GM12865 (cell line): ENCODE results near the gene APOBEC3A.
"Not testable (repeated sequence)": the region's sequence is repeated elsewhere in the genome, so short reads cannot be mapped to it uniquely, and the experiment has no call there.

Experiments
- DNase-seq: peaks from one replicate; pipeline ENCODE4 v3.0.0; 2010; ENCODE audit warnings: low read depth
- H3K4me3 ChIP-seq: 2 replicates; pipeline ENCODE4 v1.5.1; 2011; ENCODE audit warnings: mild to moderate bottlenecking, low read depth, low read length, control low read depth
- TF ChIP-seq, protein P1 (sequence below): IDR thresholded peaks from 2 replicates; pipeline ENCODE4 v1.5.1; 2011; ENCODE audit warnings: low read length, control low read depth, low read depth, inconsistent platforms; ENCODE audit not compliant: insufficient read depth; ENCODE audit errors: missing control alignments

APOBEC3A gene

DNA sequence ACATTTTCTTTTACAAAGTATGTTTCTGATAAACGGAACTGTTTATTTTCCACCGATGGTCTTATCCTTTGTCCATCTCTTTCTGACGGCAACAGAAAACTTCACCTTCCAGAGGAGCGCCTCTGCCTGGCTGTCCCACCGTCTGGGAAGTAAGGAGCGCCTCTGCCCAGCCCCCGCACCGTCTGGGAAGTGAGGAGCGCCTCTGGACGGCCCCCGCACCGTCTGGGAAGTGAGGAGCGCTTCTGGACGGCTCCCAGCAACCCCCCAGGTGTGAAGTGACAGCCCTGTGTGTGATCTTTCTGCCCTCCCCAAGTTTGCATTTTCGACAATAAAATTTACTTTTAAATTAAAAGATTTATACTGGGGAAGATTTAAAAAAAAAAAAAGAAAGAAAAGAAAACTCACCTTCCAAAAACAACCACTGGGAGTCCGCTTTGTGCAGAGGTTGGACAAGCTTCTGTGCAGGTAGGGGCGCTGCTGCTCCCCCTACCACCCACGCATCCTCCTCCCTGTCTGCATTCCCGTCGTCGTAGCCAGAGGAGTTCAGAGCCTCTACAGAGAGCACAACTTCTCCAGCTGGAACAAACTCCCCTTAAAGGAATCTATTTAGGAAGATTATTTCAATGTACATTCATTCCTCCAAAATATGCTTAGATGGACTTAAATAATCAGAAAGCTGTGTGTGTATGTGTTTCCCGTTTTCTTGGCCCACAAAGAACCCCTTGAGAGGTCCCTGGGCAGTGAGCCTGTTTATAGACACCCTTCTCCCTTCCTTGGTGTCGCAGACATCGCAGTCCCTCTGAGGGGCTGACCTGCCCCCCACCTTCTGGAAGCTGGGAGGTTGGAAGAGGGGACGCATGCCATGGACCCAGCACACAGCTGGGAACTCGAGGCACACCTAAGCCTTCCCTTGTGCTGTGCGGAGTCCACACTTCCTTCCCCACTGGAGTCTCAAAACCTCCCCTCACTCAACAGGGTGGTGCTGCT is 23.9 kb downstream of the APOBEC3A start:
- H3K4me3 ChIP-seq, result peak overlapping the region; percentile 72
- TF ChIP-seq, protein P1, sequence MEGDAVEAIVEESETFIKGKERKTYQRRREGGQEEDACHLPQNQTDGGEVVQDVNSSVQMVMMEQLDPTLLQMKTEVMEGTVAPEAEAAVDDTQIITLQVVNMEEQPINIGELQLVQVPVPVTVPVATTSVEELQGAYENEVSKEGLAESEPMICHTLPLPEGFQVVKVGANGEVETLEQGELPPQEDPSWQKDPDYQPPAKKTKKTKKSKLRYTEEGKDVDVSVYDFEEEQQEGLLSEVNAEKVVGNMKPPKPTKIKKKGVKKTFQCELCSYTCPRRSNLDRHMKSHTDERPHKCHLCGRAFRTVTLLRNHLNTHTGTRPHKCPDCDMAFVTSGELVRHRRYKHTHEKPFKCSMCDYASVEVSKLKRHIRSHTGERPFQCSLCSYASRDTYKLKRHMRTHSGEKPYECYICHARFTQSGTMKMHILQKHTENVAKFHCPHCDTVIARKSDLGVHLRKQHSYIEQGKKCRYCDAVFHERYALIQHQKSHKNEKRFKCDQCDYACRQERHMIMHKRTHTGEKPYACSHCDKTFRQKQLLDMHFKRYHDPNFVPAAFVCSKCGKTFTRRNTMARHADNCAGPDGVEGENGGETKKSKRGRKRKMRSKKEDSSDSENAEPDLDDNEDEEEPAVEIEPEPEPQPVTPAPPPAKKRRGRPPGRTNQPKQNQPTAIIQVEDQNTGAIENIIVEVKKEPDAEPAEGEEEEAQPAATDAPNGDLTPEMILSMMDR, result peak; percentile 32
- peak; percentile 39 for DNase-seq

DNA sequence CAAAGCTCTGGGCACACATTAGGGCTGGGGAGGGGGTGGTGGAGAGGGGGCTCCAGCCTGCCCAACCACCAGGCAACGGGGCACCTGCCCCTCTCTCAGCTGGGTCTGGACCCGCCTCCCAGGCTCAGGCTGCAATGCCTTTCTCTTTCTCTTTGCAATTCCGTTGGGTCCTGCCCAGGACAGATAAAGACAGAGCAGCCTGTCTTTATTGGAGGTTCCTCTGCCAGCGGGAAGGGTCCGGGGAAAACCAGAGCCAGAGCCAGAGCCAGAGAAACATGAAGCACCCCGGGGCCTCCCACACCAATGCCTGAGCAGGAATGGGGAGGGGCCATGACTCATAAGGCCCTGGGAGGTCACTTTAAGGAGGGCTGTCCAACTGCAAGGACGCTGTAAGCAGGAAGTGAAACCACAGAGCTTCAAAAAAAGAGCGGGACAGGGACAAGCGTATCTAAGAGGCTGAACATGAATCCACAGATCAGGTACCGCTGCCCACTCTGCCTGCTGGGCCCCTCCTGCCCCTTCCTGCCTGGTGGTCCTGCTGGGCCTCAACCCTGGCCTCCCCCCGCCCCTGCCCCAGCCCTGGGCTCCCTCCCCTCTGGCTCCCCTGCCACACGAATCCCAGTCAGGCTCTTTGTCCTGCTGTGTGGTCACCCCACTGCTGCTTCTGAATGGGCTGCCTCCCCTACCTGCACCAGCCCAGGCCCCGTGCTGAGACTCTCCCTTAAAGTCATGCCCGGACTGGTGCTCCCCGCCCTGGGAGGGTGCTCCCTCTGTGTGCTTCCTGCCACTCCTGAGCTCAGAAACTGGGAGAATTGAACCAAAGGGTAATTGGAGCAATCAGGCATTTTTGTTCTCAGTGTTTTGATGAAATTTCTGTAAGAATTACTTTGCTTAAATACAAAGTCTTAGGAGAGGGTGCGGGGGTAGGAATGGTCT is 24.9 kb downstream of the APOBEC3A start, which contains the start of gene APOBEC3B:
Gene APOBEC3B (plus strand): TSS at position 356 of the 936 bp plus-strand sequence. CDS start 107 bp downstream, at position 463.
- DNase-seq, result peak; percentile 96
- TF ChIP-seq, protein P1, result no peak
- peak within 1 kb of the TSS; percentile 72 for H3K4me3 ChIP-seq

DNA sequence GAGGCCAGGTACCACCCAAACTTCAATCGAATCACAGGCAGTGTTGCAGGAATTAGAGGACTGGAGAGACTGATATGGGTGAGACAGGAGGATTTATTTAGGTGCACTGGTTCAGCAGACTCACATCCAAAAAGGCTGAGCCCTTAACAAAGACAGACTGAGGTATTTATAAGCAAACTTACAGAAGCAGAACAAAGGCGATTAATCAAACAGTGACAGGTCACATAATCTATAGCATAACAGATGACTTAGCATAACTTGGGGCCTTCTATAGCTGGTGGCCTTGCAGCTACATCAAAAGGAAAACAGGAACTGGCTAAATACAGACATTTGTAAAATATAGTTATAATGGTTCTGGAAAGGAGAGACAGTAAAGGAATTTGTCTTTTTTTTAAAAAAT is 26.8 kb downstream of the APOBEC3A start:
- H3K4me3 ChIP-seq, result no peak overlapping the region
- TF ChIP-seq, protein P1, result no peak
- DNase-seq, result peak; percentile 48

DNA sequence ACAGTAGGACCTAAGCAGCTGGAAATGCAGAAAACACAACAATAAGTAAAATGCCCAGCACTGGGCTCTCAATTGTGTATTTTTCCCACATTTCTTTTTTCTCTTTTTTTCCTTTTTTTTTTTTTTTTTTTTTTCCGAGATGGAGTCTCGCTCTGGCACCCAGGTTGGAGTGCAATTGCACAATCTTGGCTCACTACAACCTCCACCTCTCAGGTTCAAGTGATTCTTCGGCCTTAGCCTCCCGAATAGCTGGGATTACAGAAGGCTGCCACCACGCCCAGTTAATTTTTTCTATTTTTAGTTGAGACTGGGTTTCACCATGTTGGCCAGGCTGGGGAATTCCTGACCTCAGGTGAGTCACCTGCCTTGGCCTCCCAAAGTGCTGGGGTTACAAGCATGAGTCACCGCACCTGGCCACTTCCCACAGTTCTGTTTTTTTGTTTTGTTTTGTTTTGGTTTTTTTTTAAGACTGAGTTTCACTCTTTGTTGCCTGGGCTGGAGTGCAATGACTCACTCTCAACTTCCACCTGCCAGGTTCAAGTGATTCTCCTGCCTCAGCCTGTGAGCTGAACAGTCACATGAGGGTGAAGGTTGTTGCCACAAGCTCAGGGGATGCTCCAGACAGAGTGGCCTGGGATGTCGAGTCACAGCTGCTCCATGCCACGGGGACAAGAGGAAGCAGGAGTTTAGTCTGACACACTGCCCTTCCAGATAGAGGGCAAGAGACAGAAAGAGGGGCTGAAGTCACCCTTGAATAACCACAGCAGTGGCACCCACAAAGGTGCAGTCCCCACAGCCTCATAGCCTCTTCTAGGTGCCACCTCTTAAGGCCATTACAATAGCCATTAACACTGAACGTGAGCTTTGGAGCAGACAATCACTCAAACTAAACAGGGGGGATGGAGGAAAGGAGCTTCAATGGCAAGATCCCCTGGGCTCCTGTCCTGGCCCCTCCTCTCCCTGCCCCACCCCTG is 27.7 kb downstream of the APOBEC3A start:
- peak; percentile 95 for DNase-seq
- not testable (repeated sequence) for H3K4me3 ChIP-seq

DNA sequence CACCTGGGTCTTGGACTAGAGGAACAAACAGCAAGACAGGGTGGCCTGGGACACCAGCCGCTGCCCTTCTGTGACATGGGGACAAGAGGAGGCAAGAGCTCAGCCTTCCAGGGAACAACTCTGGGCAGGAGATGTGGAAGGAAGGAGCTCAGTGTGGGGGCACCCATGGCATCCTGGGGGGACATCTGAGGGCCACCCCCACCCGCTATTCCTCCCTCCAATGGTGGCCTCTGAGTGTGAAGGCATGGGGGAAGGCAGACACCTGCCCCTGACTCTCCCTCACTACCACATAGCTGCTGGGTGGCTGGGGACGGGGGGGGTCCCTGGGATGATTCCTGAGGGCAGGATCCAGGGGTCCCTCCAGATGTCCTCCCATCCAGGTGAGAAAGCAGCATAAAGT is 29.2 kb downstream of the APOBEC3A start:
- H3K4me3 ChIP-seq, result no peak overlapping the region
- TF ChIP-seq, protein P1, result no peak
- DNase-seq, result no peak

DNA sequence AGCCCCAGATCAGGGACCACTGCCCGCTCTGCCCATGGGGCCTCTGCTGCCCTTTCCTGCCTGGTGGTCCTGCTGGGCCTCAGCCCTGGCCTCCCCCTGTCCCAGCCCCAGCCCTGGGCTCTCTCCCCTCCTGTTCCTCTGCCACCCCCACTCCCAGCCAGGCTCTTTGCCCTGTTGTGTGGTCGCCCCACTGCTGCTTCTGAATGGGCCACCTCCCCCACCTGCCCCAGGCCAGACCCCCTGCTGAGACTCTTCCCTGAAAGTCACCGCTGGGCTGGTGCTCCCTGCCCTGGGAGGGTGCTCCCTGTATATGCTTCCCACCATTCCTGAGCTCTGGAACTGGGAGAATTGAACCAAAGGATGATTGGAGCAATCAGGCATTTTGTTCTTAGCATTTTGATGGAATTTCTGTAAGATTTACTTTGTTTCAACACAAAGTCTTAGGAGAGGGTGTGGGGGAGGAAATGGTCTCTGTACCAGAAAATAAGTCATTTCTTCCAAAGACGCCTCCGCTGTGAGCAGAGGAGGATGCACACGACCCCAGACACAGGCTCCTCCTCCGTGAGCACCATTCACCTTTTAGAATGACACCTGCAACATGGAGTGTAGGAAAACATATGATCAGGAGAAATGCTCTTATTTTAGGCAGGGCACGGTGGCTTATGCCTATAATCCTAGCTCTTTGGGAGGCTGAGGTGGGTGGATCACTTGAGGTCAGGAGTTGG is 29.9 kb downstream of the APOBEC3A start:
- no peak for DNase-seq
- TF ChIP-seq, protein P1, result no peak
- H3K4me3 ChIP-seq, result no peak overlapping the region
